BJ (cell line): ENCODE results near the gene CD2. TPM values are rescaled to one million over a fixed set of nuclear protein-coding genes. Genes with fewer than 3 reads are reported as not detected.

Source experiments
- CTCF ChIA-PET: fragments of 350-600 bp; formaldehyde crosslinking; extraction: SDS; loops from one replicate; lab custom pipeline; 2021; ENCODE audit warnings: antibody characterized with exemption, inconsistent platforms; lab: Yijun Ruan, JAX
- POLR2A ChIA-PET: fragments of 300-600 bp; sonication (Branson Sonifier 250); formaldehyde crosslinking; extraction: SDS; loops from one replicate; lab custom pipeline; 2021; ENCODE audit warnings: antibody characterized with exemption; lab: Charles Lee
- DNase-seq: peaks from one replicate; pipeline ENCODE4 v3.0.0-alpha.2; 2011; ENCODE audit warnings: low read depth
- H3K27me3 ChIP-seq: 2 replicates; pipeline ENCODE4 v1.6.0; 2011; ENCODE audit warnings: low read length; ENCODE audit not compliant: control insufficient read depth, insufficient read depth
- H3K36me3 ChIP-seq: 2 replicates; pipeline ENCODE4 v1.5.1; 2011; ENCODE audit warnings: low read length; ENCODE audit not compliant: control insufficient read depth, insufficient read depth
- H3K4me3 ChIP-seq: 2 replicates; pipeline ENCODE4 v1.5.1; 2011; ENCODE audit warnings: low read depth, mild to moderate bottlenecking, control low read depth, low read length
- CTCF ChIP-seq: IDR thresholded peaks from 2 replicates; pipeline ENCODE4 v1.5.1; 2011; ENCODE audit warnings: low read depth, mild to moderate bottlenecking, control low read depth, inconsistent platforms, low read length, moderate library complexity; ENCODE audit not compliant: insufficient read depth
- polyA plus RNA-seq: library from polyadenylated mRNA; depleted of rRNA; stranded (reverse); fragments of >200 nt; gene quantifications from 2 replicates; pipeline ENCODE4 v1.2.3, GENCODE V29; 2011

Gene CD2
- polyA plus RNA-seq, 1 experiment: not detected

DNA sequence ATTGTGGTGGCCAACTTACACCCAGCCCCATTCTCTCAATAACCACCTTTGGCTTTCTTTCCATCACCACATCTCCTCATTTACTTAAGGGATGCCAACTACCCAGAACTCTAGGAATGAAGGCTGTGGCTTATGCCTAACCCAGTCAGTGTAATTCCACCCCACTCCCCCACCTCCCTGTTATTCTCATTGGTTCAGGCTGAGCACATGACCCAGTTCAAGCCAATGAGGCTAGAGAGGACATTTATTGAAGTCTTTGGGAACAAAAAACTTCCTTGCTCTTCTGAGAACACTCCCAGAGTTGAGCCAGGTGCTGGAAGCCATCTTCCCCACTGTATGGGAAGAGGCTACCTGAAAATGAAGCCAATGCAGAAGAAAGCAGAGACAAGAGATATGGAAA lies 22.8 kb upstream of the CD2 start:
- no peak for TF ChIP-seq CTCF
- peaks cover 1% of the 10 kb centered on the region; the same call in 1 of the 2 replicates for H3K27me3 ChIP-seq
- no peak overlapping the region for H3K4me3 ChIP-seq
- ChIA-PET CTCF (no interaction called here), POLR2A (no interaction called here)
- no peak for DNase-seq
- no peaks in the 10 kb centered on the region for H3K36me3 ChIP-seq

- ChIA-PET POLR2A (no interaction called here), CTCF (interaction anchor here (1.2 to 3.1 kb wide), 2 partner anchors 9 to 149 kb away, joined by 5 to 21 read pairs; no protein-coding TSS in a partner anchor)
- Histone ChIP-seq H3K27me3 (peaks cover 1% of the 10 kb centered on the region; the same call in 1 of the 2 replicates), H3K4me3 (no peak overlapping the region), H3K36me3 (no peaks in the 10 kb centered on the region)
- TF ChIP-seq CTCF: no peak
- DNase-seq: no peak
Observed at GRCh38 chr1:116732726-116733125, 21.5 kb upstream of the CD2 start.

GRCh38 chr1:116733476-116734365 lies 20.5 kb upstream of the CD2 start:
- Histone ChIP-seq H3K36me3 (no peaks in the 10 kb centered on the region), H3K27me3 (peaks cover under 1% of the 10 kb centered on the region; the same call in 1 of the 2 replicates), H3K4me3 (no peak overlapping the region)
- POLR2A ChIA-PET: no interaction called here
- DNase-seq: no peak
- no peak for TF ChIP-seq CTCF
- CTCF ChIA-PET: interaction anchor here (1.1 to 3.1 kb wide), 5 partner anchors 10 to 322 kb away, joined by 3 to 21 read pairs (median 5); no protein-coding TSS in a partner anchor

GRCh38 chr1:116735246-116735645 lies 19.0 kb upstream of the CD2 start:
- ChIA-PET CTCF (no interaction called here), POLR2A (no interaction called here)
- no peak for DNase-seq
- Histone ChIP-seq H3K27me3 (no peaks in the 10 kb centered on the region), H3K4me3 (no peak overlapping the region), H3K36me3 (no peaks in the 10 kb centered on the region)
- no peak for TF ChIP-seq CTCF

- H3K27me3 ChIP-seq: no peaks in the 10 kb centered on the region
- peak; percentile 88 for TF ChIP-seq CTCF
- CTCF ChIA-PET: interaction anchor here (0.6 to 4.1 kb wide), 29 partner anchors 10 to 548 kb away, joined by 3 to 35 read pairs (median 4); no protein-coding TSS in a partner anchor
- DNase-seq: no peak
- POLR2A ChIA-PET: no interaction called here
- no peak overlapping the region for H3K4me3 ChIP-seq
- H3K36me3 ChIP-seq: no peaks in the 10 kb centered on the region
Observed at GRCh38 chr1:116737020-116737854, 17.0 kb upstream of the CD2 start.
